HG03521 (cell line): ENCODE data around the gene VPS16.

Source experiments
- ATAC-seq: cut with Tn5 transposase; IDR thresholded peaks from one replicate; pipeline ENCODE4 v1.9.1; 2021; ENCODE audit warnings: mild to moderate bottlenecking, moderate library complexity; ENCODE audit not compliant: unreplicated experiment

The VPS16 gene

DNA sequence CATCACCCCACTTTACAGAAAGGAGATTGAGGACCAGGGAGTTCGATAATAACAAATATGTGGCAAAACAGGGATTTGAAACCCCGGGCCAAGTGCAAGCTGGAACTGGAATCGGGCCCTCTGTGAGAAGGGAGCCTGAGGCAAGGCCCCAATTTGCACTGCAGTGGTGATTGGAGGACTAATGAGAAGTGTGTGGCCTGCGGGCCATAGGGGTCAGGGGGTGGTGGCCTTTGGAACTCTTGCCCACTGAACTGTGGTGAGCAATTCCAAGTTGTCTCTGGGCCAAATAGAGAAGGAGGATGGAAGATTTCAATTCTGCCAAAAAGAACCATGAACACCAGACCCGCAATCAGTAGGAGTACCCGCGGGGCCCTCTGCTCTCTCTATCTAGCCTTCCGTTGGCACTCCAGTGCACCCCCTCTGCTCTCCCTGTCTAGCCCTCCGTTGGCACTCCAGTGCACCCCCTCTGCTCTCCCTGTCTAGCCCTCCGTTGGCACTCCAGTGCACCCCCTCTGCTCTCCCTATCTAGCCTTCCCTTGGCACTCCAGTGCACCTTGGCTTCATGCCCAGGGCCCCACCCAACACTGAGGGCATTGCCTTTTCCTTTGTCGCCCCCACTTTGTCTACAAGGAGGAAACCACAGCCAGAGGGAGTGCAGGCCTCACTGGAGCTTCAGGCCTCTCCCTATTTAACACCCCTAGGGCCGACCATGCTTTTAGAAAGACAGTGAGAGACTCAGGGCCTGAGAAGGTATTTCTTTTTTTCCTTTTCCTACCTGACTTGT lies 26.7 kb downstream of the VPS16 start:
- no peak for ATAC-seq

DNA sequence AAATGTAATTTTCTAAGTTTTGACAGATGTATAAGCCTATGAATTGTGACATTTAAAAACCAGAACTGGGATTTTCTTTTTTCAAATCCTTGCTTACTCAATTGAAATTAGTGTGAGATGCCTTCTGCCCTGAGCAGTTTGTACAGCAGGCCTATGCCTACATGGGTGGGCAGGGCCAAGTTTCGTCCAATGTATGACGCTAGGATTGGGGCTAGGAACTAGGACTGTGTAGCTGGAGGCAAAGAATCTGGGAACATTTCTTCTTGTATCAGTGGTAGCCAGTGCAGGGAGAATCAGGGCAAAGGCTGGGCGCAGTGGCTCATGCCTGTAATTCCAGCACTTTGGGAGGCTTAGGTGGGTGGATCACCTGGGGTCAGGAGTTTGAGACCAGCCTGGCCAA lies 28.8 kb downstream of the VPS16 start:
- ATAC-seq = no peak

DNA sequence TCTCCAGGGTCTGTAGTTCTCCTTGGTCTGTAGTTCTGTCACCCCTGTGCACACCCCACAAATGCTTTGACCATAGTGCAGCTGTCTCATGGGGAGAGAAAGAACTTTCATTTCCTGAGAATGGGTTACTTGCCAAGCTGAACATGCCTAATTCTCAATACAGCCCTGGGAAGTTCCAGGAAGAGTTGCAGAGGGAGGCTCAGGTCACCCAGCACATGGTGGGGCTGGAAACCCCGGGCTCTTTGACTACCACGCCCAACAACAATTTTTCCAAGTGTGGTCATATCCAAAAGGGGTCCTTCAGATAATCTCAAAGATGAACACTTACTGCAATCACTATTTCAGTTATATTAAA lies 30.5 kb downstream of the VPS16 start:
- ATAC-seq = no peak

DNA sequence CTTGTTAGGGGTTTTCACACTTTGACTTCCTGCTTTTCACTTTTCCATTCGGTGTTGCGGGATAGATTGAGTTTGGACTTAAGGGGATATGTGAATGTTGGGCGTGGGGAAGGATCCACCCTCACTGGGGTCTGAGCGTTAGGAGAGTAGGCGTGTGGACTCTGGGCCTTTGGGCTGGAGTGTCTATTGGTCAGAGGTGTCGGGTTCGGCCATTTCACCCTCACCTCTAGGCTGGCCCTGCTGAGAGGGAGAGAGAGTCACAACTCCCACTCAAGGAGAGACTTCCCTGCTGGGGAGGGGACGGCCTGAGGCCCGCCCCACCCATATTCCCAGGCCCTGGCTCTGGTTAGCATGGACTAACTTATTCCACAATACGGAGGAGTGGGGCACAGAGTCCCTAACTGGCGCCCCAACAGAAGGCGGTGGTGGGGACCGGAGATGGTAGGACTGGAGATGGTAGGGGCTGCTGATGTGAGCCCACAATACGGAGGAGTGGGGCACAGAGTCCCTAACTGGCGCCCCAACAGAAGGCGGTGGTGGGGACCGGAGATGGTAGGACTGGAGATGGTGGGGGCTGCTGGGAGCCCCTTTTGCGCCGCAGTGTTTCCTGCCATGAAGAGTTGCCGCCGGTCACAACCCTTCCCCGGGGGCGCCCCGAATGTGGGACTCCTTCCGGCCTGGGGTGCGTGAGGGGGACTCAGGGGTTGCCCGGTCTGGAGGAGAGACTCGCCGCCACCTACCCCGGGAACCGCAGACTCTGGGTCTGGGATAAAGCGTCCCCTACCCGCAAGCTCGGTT lies 31.3 kb downstream of the VPS16 start:
- peak; percentile 1 for ATAC-seq

DNA sequence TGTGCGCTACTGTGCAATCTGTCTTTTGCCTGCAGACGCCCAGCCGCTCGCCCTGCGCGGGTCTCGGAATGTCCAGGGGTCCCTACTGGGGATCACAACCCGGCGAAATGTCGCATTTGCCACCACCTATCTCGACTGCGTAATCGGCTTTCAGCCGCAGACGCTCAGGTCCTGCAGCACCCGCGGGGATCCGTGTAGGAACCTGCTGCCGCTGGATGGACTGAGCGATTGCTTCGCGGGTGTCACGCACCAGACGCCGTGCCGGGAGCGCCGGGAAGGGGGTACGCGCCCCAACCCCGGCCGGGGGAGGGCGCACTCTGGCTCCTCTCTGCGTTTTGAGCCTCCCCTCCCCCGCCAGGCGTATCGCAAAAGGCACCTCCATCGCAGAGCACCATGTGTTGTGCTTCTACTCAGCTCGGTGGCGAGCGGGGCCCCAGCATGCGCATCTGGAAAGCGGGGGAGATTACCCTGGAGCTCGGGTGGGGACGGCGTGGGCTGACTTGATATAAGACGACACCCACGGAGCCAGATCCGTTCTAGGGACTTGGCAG lies 32.0 kb downstream of the VPS16 start:
- ATAC-seq = peak; percentile 8

DNA sequence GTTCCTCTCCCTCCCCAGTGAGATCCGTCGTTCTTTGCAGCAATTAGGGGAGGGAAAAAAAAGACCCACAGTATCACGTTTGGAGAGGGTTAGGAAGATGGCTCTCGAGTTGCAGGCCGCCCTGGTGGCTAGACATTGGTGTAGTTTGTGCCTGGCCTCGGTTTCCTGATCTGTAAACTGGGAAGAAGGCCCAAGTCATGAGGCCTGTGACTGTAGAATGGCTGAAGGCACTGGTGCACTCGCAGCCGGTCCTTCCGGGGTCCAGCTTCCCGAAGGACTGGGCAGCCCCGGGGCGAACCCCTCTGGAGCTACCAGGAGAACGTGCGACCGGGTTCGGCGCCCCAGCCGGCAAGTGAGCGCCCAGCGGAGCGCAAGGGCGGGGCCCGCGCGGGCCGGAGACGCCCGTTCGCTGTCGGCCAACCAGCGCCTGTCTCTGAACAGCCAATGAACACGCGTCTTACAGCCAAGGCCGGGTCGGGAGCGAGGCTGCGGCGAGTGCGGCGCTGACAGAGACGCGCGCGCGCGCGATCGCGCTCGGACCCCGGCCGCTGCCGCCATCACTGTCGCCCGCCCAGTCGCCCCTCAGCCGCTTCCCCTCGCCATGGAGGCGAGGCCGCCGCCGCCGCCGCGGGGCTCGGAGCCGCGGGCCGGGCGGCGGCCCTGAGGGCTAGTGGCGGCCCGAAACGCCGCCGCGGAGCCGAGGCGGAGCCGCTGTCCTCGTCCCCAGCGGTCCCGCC lies 32.6 kb downstream of the VPS16 start, which contains the start of gene PTPRA:
TSS of gene PTPRA (plus strand) at position 472 of the 737 bp plus-strand sequence. CDS start 90,797 bp downstream, outside the sequence.
- ATAC-seq = peak; percentile 94

DNA sequence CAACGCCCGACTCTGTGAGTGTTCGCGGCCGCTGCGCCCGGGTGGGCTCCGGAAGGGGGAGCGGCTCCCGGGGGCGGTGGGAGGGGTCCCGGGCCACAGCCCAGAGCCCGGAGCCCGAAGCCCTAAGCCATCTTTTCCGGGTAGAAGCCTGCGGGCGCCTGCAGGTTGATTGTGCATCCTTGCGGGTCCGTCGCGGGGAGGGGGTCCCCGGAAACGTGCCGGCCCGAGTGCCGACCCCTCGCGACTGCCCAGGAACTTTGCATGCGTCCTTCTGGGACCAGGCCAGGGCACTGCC lies 33.1 kb downstream of the VPS16 start:
- ATAC-seq = peak; percentile 37

DNA sequence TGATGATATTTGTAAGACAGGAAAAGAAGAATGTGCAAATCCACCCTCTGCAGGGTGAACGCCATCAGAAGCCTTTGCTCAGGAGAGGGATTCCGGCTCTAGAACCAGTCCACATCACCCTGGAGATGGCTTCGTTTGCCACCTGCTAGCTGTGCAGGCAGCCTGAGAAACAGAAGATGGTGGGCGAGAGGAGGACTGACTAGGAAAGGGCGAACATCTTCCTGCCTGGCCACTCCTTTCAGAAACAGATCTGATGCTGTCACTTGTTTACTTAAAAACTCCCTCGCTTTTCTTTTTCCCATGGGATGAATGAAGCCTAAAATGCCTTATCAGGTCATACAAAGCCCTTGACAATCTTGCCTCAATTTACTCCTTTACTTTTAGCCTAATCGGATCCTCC lies 33.9 kb downstream of the VPS16 start:
- ATAC-seq = no peak

DNA sequence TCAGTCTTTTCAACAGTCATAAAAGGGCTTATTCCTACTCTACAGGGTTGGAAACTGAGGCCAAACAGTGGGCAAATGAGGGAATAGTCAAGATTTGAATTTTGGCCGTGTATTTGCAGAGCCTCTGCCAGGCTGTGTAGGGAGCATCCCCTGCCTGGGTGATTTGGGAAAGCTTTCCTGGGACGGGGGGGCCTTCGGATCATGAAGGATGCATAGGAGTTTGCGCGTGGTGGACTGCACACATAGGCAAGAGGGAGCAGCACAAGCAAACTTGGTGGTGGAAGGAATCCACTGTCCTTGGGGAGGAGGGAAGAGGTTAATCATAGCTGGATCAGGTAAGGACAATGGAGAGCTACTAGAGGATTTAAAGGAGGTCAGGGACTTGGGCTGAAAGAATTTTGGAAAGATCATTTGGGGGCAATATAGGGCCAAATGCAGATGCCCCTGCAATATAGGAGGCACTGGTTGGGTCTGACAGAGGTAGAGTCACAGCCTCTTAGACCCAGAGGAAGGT lies 35.2 kb downstream of the VPS16 start:
- no peak for ATAC-seq

DNA sequence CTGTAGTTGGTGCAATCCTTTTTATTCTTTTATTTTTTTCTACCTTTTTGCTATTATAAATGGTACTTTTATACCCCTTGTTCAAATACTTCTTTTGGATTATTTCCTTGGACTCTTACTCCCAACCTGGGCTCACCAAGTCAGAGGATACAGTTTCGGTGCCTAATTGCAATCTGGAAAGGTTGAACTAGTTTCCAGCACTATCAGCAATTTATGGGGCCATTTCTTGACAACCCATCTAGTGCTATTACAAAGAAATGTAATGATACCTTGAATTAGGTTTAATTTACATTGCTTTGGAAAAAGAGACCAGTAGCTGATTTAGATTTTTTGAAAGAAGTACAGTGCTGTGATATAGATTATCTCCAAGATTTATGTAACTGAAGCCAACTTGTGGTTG lies 38.0 kb downstream of the VPS16 start:
- ATAC-seq = no peak

DNA sequence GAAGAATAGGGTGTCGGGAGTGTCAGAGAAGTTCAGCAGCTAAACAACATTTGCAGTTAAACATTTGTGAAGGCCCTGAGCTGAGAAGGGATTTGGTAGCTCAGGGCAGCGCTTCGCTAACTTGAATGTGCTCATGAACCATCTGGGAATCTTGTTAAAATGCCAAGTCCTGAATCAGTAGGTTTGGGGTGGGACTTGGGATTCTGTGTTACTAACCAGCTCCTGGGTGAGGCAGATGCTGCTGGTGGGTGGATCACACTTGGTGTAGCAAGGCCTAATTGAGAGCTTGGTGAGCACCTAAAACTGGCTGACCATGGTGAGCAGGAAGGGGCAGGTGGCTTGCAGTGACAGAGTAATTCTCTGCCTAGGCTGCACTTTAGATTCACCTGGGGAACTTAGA lies 38.6 kb downstream of the VPS16 start:
- no peak for ATAC-seq

DNA sequence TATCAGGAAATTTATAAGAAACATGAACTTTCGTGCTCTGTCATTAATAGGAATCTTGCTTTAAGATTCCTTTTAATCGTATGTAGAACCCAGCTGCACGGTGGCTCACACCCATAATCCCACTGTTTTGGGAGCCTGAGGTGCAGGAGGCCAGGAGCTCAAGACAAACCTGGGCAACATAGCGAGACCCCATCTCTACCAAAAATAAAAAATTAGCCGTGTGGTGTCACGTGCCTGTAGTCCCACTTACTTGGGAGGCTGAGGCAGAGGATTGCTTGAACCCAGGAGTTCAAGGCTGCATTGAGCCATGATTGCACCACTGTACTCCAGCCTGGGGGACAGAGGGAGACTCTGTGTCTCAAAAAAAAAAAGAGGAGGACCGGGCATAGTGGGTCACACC lies 40.1 kb downstream of the VPS16 start:
- ATAC-seq = no peak

DNA sequence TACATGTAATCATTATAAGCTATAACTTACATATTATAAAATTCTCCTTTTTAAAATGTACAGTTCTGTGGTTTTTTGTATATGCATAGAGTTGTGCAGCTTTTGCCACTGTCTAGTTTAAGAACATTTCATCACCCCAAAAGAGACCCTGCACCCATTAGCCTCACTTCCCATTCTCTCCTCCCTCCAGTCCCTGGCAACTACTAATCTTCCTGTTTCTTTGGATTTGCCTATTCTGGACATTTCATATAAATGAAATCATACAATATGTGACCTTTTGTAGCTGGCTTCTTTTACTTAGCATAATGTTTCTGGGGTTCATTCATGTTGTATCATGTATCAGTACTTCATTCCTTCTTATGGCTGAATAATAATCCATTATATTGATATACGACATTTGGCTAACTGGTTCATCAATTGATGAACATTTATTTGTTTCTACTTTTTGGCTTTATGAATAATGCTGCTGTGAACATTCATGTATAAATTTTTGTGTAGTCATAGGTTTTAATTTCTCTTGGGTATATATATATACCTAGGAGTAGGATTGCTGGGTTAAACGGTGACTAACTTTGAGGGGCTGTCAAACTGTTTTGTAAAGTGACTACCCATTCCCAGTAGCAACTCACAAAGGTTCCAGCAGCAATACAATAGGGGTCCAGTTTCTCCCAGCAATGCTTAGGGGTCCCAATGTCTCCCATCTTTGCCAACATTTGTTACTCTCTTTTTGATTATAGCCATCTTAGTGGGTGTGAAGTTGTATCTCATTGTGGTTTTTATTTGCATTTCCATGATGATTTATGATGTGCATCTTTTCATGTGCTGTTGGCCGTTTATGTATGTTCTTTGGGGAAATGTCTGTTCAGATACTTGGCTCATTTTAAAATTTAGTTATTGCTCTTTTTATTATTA lies 43.4 kb downstream of the VPS16 start:
- ATAC-seq = no peak

DNA sequence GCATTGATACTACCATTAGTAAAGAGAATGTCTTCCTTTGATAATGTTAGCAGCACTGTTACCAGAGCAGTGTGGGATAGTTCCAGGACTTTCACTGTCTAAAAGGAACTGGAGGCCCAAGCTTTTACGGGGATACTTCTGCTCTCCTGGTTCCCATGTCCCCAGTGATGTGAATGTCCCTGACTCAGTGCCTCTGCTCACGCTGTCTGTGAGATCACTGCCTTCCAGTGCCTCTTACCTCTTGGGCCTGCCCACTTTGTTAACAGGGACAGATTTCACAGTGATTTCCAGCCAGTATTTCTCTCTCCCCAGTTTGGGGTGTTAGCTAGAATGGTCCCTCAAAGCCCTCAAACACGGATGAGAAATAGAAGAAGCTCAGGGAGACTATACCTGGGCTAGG lies 47.2 kb downstream of the VPS16 start:
- ATAC-seq = no peak

DNA sequence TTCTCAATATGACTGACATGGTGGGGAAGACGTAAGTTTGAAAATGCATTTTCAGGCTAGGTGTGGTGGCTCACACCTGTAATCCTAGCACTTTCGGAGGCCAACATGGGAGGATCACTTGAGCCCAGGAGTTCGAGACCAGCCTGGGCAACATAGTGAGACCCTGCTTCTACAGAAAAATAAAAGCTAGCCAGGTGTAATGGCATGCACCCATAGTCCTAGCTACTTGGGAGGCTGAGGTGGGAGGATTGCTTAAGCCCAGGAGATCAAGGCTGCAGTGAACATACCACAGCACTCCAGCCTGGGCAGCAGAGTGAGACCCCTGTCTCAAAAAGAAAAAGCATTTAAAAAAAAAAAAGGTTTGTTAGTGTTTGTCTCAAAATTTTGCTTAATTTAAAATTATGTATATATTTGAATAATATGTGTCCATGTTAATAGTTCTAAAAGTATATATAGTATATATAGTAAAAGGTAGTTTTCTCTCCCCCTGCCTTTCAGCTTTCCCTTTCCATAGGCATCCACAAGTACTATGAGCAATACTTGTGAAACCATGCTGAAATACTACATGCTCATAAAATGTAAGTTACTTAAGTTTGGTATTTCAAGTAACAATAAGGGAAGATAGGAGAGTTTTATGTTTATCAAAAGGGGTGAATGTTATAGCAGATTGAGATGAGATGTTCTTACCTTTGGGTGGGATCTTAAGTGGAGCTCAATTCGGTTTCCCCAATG lies 47.8 kb downstream of the VPS16 start:
- no peak for ATAC-seq

DNA sequence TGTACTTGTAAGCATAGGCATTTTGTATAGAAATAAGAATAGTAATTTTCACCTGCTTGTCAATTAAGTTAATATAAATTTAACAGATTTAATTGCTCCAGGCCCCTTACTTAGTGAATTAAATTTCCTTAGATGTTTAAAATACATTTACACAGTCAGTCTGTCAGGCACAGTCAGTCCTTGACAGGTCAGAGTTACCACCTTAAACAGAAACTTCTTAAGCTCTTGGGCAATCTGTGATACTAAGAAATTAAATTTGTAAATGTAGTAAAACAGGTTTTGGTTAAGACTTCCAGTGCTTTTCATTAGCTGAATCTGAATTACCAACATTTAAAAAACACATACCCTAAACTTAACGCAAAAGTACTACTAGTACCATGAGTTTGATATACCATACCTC lies 48.7 kb downstream of the VPS16 start:
- no peak for ATAC-seq

DNA sequence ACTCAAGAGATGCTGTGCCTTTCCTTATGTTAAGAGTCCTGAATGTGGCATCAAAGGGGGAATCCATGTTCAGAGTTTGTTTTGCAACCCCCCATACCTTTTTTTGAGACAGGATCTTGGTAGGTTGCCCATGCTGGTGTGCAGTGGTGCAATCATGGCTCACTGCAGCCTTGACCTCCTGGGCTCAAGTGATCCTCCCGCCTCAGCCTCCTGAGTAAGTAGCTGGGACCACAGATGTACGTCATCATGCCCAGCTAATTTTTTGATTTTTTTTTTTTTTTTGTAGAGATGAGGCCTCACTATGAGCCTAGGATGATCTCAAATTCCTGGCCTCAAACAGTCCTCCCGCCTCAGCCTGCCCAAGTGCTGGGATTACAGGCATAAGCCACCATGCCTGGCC lies 49.3 kb downstream of the VPS16 start:
- ATAC-seq = no peak

DNA sequence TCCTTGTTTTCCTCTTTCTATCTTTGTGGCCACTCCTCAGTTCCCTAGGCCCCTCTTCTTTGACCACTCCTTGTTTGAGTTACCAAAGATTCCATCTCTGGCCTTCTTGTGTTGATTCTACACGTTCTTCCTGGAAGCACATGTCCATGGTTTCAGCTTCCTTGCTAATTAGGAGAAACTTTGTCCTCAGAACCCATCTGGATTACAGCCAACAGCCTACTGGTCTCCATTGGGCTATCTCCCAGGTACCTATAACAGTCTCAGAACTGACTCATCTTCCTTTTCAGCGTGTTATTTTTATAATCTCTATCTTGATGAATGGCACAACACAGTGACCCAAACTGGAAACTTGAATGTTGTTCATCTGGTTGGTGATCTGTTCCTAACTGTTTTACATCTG lies 50.2 kb downstream of the VPS16 start:
- no peak for ATAC-seq

DNA sequence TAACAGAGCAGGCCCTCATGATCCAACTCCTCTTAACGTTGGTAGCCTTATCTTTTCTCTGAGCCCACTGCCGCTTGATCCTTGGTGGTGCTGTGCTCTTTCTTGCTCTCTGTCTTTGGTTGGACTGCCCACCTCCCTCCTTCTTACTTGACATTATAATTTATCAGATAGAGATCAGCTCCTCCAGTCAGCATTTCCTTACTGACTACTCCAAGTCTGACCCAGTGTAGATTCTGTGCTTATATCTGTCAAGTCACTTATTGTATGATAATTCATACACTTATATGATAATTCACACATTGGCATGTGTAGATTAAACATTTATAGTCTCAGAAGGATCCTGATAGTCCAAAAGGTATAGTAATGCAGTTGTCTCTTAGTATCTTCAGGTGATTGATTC lies 50.8 kb downstream of the VPS16 start:
- no peak for ATAC-seq

DNA sequence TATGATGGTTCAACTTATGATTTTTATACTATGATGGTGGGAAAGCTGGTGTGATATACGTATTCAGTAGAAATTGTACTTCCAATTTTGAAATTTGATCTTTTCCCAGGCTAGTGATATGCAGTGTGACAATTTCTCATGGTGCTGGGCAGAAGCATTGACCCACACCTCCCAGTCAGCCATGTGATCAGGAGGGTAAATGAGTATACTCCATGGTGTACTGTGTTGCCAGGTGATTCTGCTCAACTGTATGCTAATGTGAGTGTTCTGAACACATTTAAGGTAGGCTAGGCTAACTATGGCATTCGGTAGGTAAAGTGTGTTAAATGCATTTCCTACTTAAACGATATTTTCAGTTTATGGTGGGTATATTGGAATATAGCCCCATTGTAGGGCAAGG lies 51.8 kb downstream of the VPS16 start:
- ATAC-seq = no peak
